T-helper 1 cell treated with Interleukin-12 subunit alpha and Interleukin-12 subunit beta and Interleukin-4 antibody, amounts not matched to agents 30 ng/mL and 1 ng/mL, for 36 hours (primary cell): ENCODE results near the gene HLCS. TPM values are rescaled to one million over a fixed set of nuclear protein-coding genes. Genes with fewer than 3 reads are reported as not detected.

ENCODE experiments used
- intact Hi-C: fragments of 100-400 bp; cut with micrococcal nuclease; formaldehyde crosslinking; loops from one replicate; pipeline ENCODE4 v1.15.1; 2024
- total RNA-seq: library from RNA; stranded (reverse); gene quantifications from 2 replicates; pipeline ENCODE4 v1.2.3, GENCODE V29; 2022

HLCS gene
- total RNA-seq, 1 donor from 2014 or later, result 16.2 TPM

GRCh38 chr21:36987845-36988244 lies 21.4 kb upstream of the HLCS start:
- intact Hi-C loops, result loop anchor here (2.0 to 5.0 kb wide), 6 partner anchors 234 to 1779 kb away; partner anchors contain the start of genes DOP1B, DYRK1A and VPS26C

- intact Hi-C loops, result loop anchor here (1.0 to 5.0 kb wide), 6 partner anchors 19 to 1781 kb away; partner anchors contain the start of genes DYRK1A and VPS26C
Measured at GRCh38 chr21:36985751-36986594, 19.5 kb upstream of the HLCS start.

DNA sequence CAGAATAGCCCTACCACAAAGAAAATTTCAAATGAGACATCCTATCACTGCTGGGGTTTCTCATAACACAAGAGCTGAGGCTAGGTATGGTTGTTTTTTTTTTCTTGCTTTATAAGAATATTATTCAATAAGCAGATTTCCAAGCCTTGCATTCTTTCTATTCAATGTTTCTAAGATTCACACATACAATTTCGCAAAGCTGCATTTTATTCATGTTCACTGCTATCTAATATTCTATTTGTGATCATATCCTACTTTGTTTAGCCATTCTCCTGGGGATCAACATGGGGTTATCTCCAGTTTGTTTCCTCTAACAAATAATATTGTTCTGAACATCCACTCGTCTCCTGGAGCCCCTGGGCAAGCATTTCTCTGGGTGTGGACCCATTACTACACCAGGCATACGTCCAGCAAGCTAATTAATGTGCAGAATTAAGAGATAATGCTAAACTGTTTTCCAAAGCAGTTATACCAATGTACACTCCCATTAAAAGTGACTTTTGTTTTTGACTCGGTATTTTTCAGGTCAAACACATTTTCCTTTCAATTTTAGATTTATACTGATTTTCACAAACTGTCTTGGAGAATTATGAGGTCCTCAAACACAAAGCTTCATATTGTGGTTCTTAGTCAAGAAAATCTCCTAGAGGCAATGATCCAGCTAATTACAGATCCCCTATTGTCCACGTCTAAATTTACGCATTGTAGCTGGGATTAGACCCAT lies 15.7 kb upstream of the HLCS start:
- intact Hi-C loops, result no loop called here

DNA sequence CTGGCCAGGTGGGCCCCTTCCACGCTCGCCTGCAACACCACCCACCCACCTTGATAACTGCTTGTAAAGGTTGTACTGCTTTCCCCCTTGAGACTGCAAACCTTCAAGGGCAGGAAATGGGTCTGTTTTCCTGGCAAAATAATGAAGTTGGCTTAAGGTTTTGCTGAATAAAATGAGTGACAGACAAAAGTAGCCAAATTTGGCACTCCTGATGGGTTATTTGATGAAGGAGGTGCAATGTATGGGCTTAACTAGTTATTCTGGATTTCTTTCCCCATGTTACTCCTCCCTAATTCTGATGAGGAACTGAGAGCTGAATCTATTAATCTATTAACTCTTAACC lies 14.6 kb upstream of the HLCS start:
- intact Hi-C loops, result no loop called here

DNA sequence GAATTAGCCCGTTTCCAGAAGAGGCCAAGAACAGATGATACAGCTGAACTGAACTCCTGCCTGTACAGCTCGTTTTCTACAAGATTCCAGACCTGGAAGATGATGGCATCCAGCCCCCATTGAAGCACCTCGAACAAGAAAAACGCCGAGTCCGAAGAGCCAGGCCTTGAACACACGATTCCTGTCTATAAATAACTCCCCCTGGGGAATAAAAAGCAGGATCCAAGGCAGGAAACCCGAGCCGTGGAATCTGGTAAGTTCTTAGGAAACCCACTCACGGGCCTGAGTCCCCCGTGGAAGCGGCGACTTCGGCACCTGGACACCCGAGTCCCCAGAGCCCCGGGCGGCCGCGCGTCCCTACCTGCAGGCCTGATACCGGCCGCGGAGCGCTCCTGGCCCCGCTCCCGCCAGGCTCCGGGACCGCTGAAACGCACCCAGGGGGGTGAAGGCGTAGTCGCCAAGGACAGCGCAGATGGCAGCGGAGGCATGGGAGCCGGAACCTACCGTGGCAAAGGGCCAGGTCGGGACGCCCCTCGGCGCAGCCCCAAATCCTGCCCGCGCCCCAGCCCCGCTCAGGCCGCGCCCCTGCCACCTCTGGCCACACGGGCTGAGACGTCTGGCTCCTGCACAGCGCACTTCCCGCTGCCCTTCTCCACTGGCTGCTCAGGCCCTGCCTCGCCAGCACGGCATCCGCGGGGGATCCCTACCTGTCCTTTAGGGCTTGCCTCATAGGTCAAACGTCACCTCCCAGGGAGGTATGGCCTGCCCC lies 14.0 kb upstream of the HLCS start:
- intact Hi-C loops, result no loop called here

DNA sequence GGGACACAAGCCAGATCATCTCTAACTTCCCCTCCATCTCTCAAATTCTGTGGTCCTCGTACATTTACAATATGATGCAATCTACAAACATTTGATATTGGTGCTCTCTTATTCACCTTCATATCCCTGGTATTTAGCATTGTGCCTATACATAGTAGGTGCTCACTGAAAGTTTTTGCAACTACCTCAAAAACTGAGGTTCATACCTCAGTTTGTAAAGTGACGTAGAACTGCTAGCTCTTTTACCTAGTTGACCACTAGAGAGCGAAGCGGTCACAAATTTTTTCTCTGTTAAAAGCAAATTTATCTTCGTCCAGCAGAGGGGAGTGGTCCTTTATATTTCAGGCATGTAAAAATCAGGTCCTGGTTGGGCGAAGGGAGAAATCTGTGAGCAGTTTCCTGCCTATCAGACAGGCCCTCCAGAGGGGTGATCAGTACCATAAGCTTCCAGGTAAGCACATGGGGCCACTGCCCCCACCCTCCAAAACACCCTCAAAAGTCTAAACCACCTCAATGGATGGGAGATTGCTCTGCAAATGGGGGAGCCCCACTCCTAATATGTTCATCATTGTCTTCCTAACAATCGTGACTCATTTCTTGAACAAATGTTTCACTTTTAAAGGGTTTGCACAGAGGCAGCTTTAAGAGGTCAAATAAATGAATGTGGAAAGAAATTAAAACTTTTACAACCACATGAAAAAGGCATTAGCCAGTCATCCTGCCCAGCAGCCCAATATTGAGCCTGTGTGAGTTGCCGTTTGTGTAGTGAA lies 10.6 kb upstream of the HLCS start:
- intact Hi-C loops, result loop anchor here (1.0 to 2.0 kb wide), 3 partner anchors 11 to 32 kb away; partner anchors contain the start of gene HLCS

DNA sequence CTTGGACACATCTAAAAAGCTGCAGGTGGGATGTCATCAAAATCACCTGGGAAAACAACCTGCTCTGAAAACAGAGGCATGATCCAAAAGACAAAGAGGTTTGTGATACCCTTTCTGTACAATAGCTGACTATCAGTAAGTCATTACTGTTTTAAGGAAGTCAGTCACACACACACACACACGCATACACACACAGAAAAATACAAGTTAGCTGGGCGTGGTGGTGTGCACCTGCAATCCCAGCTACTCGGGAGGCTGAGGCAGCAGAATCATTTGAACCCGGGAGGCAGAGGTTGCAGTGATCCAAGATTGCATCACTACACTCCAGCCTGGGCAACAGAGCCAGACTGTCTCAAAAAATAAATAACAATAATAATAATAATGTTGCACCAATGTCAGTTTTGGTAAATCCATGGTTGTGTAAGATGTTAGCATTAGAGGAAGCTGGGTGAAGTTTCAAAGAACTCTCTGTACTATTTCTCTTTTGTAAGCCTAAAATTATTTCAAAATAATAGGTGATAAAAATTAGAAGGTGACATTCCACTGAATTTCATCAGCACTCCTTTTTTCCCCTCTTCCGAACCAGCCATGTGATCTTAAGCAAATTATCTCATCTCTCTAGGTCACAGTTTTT lies 9.9 kb upstream of the HLCS start:
- intact Hi-C loops, result loop anchor here (2.0 kb wide), 1 partner anchor 32 kb away; no protein-coding TSS in a partner anchor

DNA sequence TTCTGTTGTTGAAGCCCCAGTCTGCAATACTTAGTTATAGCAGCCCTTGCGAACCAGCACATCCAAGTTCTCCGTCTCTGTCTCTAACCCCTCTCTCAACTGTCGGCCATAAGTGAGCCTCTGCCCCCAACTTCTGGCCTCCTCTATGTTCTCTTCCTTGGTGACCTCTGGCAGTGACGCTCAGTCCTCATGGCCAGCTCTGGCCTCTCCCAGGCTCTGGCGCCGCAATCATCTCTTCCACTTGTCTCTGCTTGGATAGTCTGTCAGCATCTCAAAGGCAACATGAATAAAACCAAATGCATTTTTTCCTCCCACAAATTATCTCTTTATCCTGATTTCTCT lies 8.4 kb upstream of the HLCS start:
- intact Hi-C loops, result no loop called here

GRCh38 chr21:36973986-36974850 lies 7.7 kb upstream of the HLCS start:
- intact Hi-C loops, result no loop called here

- intact Hi-C loops, result loop anchor here (5.0 kb wide), 3 partner anchors 298 to 593 kb away; partner anchors contain the start of genes DYRK1A and VPS26C
Measured at GRCh38 chr21:36968976-36969375, 2.5 kb upstream of the HLCS start.

DNA sequence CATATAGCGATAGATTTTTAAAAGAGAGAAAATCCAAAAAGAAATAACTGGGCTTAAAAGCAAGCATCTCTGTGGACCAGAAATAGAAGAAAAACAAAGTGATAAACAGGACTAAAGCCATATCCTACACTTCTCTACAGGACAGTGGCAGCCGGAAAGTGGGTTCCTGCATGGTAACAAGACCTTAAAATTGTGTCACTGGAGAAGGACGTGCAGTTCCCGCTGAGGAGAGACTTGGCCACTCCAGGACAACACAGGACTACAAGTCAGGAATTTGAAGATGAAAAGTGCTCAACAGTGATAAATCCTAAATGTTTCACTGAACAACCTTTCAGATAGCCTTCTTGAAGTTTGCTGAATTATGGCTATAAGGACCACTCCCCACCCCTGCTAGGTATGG lies 1.9 kb upstream of the HLCS start:
- intact Hi-C loops, result loop anchor here (5.0 kb wide), 3 partner anchors 299 to 594 kb away; partner anchors contain the start of genes DYRK1A and VPS26C

DNA sequence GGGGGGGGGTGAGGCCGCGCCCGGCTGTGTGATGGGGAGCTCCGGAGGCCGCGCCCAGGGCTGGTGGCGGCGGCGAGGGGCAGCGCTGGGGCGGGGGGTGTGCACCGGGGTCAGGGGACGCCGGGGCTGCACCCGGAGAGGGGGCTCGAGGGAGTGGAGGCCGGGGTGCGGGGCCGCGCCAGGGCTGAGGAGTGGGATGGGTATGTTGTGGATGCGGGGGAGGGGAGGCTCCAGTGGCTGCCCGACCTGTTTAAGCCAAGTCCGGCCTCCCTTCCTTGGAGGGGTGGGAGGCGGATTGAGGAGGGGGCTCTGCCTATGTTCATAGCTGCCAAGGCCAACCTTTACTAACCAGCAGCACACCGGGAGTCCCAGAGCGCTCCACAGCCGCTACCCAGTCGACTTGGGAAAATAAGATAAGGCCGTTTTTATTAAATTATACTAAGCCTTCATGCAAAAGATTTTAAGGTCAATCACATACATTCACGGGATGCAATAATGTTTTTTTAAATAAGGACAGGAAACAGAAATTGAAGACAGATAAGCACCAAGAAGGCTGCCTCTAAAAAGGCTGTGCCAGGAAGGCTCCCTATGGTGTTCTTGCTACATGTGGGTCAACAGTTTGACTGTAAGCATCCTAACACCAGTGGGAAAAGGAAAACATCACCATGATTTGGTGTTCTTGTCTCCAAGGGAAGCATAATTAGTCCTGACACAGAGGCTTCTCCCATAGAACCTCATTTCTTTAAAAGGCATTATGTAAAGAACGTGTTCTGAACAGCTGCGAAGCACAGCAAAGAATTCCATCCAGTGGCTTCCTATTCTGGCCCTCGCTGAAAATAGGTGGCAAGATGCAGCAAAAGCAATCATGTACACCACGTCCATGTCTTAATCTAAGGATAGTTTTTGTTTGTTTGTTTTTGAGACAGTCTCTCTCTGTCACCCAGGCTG lies 626 bp upstream of the HLCS start:
- intact Hi-C loops, result loop anchor here (1.0 to 5.0 kb wide), 10 partner anchors 10 to 646 kb away; partner anchors contain the start of genes CHAF1B, DYRK1A, MORC3 and PIGP

DNA sequence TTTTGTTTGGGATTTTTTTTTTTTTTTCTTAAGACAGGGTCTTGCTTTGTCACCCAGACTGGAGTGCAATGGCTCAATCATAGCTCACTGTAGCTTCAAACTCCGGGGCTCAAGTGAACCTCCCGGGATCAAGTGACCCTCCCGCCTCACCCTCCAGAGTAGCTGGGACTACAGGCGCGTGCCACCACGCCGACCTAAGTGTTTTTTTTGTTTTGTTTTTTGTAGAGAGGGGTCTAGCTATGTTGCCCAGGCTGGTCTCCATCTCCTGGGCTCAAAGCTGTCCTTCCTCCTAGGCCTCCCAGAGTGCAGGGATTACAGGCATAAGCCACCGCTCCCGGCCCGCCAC lies 776 bp downstream of the HLCS start:
- intact Hi-C loops, result loop anchor here (1.0 to 5.0 kb wide), 9 partner anchors 12 to 645 kb away; partner anchors contain the start of genes CHAF1B, DYRK1A, MORC3 and PIGP

DNA sequence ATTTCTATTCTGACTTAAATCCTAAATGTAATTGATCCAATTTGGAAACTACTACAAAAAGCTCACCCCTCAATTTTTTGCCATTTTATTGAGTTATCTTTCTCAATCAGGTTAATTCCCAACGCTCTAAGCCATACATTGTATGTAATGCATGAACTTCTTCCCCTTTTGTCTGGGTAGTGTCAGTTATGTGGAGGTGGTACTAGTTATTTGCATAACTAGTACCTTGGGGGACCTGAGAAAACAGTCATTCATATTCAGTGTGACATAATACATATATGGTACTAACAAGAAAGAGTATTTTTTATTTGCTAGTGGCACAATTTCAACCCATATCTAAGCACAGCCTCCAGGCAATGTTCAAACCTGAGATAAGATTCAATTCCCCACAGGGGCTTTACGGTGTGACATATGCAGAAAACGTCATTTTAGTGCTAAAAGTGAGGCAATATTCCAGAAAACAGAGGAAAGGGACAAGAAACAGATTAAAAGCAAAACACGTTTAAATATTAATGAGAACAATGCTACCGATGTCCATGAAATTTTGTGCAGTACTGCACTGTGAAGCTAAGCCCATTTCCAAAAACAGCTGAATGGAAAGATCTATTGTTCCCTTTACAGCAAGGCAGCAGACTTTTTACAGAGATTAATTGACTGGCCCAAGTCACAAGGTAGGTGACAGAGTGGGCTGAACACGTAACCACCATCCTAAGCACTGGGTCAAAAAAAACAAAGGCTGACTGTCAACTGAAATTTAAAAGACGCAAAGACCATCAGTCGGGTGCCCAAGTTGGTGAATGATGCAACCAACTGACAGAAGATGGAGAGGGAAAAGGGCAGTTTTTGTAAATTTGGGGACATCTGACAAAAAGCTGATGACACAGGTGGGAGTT lies 1.4 kb downstream of the HLCS start:
- intact Hi-C loops, result loop anchor here (2.0 to 5.0 kb wide), 4 partner anchors 26 to 597 kb away; partner anchors contain the start of genes DYRK1A and VPS26C

DNA sequence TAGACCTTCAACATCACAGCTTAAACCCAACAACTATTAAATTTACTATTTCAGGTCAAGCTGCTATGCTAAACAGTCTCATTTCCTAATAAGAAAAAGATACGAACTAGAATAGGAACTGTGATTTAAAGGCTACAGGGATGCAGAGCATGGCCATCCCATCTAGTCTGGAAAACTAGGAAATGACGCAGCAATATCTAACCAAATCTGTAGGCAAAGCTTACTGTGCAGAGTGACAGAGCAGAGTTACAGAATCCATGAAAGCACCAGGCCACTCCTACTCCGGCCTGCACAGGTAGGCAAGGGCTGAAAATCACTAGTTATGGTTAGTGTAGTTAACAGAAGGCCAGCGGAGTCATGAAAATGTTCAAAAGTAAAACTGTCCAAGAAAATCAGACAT lies 2.1 kb downstream of the HLCS start:
- intact Hi-C loops, result loop anchor here (2.0 kb wide), 1 partner anchor 26 kb away; no protein-coding TSS in a partner anchor

DNA sequence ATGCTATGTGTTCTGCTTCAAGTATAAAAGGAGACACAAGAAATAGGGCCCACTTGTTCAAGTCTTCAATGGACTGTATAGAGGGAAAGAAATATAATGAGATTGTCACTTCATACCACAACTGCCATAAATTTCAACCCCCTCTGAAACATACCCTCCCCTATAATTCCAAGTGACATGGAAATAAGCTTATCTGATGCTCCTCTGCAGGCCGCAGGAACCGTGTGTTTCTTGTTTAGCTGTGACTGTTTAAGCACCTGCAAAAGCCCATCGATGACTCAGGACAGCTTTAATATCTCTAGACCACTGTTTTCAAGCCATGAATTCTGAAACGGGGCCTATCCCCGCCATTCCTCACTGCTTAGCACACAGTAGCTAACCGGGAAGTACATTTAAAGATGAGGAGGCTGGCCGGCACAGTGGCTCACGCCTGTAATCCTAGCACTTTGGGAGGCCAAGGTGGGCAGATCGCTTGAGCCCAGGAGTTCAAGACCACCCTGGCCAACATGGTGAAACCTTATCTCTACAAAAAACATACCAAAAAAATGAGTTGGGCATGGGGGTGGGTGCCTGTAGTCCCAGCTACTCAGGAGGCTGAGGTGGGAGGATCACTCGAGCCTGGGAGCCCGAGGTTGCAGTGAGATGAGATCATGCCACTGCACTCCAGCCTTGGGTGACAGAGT lies 4.2 kb downstream of the HLCS start:
- intact Hi-C loops, result no loop called here
